G401.6 (cell line): ENCODE results near the gene MGMT.

Experiments
- FAIRE-seq: peaks from 2 replicates; lab custom pipeline; 2012; peaks lifted over from hg19 to GRCh38; lab: Jason Lieb, UNC

MGMT gene

DNA sequence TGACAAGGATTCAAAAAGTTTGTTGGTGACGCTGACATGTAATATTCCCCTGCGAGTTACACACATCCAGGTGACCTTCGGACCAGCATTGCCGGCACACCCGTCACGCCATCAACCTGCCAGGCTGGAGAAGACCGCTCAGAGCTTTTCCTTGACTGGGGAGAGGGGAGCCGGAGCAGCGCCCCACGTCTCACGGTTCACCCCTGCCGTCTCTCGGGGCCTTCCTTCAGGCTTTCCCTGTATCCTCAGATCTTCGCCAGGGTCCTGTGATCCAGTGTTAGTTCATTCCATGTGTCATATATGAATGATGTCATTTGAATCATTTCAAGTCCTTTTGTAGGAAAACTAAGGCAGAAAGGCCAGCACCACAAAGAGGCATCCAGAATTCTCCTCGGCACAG lies 127.8 kb downstream of the MGMT start:
- no peak for FAIRE-seq

DNA sequence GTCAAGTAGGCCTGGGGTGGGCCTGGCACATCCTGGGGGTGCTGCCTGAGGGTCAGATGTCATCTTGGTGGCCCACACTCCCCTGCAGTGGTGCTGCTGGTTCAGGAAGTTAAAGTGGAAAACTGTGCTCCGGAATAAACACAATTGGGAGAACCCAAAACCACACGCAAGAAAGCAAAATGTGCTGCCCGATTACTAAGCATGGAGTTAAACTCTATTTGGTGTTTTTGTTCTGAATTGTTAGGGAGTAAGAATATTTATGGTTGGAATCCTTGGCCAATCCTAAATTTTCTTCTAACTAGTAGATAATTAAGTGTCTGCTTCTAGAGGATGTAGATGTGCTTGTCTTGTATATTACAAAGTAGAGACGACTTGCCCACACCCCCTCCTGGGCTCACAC lies 131.4 kb downstream of the MGMT start:
- no peak for FAIRE-seq

DNA sequence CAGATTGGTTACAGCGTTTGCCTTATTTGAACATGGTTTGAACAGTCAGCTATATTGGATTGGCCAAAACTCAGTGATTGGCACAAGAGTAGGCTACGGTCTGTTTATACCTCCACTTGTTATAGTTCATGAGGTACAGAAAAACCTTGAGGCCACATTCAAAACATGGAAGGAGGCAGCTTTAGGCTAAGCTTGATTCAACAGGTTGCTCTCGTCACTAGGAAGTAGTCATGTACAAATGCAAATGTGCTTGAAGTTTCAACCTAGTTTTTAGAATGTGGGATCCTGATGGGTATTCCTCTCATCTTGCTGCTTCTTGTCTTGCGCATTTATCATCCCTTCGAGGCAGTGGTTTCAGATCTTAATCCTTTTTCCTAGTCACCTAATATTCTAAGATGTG lies 132.1 kb downstream of the MGMT start:
- FAIRE-seq = no peak

DNA sequence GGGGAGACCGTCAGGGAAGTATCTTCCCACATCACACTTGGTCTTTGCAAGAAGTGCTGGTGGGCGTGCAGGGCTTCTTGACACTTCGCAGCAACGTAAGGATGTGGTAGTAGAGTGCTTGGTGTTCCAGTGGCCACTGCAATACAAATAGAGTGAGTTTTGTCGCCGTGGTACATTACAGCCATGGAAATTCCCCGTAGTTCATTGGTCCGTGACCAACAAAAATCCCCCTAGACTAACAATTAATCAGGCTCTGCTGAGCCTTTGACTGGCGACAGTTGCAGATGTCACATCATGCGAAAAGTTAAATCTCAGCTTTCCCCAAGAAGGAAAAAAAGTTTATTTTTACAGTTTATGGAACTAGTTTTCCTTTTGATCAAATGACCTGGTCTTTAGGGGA lies 134.7 kb downstream of the MGMT start:
- no peak for FAIRE-seq

DNA sequence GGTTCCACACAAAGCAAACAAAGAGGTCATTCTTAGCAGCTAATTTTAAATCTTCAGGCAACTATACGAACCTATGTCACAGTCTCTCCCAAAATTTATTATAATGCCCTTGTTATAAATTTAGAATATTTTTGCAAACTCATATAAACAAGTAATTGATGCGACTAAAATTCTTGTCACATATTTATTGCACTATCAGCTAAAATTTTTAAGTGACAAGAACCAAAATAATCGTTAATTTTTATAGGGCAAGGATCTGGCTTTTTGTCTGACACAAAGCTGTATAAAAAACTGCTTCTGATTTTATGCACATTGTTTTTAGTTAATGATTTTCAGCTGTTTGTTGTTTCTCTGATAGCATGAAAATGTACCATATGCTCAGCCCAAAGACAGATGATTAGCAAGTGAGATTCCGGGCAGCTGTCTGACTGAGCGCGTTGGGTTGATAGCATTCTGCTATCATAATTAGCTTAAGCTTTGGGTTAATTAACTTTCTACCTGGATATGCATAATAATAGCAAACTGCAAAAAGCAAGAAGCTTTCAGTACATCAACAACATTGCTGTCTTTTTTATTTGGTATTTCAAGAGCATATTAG lies 136.0 kb downstream of the MGMT start:
- FAIRE-seq = no peak

DNA sequence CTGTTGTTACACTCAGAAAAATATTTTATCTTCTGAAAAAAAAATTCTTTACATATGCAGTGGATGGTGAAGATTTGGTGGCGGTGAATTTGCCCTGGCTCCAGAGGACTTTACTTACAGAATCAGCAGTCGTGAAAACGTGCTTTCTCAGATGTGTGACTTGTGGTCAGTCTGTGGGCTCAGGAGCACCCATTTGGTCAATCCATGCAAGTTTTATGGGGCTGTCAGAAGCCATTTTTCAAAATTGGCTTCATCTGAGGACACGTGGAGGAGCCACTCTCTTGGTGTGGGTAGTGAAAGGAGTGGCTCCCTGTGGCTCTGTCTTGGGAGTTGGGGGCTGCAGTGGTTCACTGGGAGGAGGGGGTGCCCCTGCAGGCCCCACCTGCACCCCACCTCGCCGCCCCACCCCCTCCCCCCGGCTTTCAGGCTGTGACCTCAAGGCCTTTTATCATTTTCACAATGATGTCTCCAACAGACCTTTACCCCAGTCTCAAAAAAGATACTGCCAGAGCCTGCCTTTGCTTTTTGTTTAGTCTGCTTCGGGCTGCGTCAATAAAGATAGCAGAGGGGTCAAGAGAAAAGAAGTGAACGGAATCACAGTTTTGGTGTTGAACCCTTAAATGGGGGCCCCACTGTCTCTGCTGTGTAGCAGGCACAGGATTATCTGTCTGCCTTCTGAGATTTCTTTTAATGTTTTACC lies 137.4 kb downstream of the MGMT start:
- no peak for FAIRE-seq

DNA sequence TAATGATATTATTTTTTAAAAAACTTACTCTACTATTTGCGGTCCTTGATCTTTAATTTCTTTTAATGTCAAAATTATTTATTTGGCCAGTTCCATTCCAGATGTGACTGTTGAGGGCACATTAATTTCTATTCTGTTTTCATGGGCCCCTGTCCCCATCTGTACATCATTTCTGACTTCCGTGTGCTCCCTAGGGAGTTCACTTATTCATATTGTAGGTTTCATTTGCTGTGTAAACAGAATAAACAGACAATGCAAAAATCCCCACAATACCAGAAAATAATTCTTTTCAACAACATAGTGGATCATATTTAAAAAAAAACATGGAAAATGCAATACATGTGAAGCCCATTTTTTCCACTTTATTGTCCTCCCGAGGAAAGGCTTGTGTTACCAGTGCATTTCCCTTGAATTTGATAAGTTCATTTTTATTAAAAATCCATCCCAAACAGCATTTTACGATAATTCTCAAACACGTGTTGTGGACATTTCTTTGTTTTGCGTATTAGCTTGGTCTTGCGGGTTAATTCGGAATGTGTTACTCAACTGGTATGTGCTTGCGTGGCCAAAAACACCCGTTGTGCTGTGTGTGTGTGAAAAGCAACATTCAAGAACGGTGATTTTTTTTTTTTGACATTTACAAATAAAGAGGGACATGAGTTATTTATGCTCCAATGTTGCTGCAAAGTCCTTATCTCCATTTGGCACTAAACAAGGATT lies 138.4 kb downstream of the MGMT start:
- no peak for FAIRE-seq

DNA sequence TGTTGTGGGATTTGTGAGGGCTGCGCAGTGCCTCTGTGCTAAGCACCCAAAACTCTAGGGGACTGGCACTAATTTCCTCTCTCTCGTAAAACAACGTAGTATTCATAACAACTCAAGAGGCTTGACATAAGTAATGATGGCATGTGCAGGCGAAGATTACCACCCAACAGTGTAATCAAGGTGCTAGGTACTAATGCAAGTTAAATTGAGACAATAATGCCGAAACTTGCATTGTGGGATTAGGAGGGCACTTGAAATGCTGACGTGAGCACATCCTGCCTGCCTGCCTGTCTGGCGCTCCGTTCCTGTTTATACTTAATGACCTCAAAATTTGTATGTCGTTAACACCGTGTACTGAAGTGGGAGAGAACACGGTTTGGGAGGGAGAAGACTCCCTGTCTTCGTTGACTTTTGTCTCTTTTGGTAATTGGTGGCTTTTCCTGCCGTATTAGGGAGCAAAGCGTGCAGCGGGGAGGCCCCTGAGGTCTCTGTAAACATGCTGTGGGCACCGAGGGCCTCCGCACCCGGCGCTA lies 139.0 kb downstream of the MGMT start:
- no peak for FAIRE-seq

DNA sequence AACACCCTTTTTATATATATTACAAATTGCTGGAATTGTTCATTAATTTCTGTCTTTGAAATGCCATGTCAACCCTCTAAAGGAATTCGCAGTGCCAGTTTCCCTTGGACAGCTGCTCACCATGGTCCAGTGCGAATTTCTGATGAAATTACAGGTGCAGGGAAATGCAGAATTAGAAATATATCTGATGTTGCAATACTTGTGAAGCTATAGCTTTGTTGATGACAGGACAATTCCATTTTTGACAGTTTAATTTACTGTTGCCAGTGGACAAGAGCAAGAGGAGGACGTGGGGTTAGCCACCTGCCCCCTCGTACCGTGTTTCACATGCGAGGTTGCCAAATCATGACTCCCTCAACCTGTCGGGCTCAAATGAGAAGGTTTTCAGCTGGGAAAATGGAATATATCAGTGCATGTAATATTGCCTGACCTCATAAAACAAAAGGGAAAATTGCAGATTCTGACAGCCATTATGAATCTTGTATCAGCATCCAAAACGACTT lies 140.6 kb downstream of the MGMT start:
- FAIRE-seq = no peak

DNA sequence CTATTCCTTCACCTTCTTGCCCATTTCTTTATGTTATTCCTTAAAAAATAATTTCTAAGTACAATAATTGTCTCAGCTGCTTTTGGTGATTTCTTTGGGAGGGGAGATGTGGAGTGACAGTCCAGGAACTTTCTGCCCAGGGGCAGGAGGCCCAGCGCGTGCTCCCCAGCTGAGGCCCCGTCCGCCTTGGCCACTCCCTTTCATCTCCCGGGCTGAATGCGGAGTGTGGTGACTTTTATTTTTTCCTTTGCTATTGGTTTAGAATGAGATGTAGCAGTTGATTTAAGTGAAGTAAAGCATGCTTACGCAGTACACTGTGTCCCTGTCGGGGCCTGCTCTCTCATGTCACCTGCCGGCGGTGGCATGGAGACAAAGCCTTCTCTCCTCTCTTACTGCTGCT lies 141.6 kb downstream of the MGMT start:
- no peak for FAIRE-seq

DNA sequence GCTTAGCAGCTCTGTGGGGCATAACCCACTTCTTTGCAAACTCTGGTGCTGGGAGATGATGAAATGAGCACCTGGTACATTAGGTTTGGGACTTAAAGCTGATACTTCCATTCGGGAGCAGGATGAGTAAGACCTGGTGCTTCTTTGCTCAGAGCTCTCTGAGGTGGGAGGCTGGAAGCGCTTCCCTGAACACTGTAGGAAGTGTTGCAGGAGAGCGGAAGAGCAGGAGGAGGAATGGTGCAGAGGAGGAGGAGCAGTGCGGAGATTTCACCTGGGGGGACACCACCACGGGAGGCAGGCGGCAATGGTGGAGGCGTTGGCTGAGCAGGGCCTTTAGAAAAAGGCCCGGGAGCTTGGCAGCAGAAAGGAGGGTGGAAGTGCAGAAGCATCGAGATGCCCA lies 142.5 kb downstream of the MGMT start:
- no peak for FAIRE-seq

DNA sequence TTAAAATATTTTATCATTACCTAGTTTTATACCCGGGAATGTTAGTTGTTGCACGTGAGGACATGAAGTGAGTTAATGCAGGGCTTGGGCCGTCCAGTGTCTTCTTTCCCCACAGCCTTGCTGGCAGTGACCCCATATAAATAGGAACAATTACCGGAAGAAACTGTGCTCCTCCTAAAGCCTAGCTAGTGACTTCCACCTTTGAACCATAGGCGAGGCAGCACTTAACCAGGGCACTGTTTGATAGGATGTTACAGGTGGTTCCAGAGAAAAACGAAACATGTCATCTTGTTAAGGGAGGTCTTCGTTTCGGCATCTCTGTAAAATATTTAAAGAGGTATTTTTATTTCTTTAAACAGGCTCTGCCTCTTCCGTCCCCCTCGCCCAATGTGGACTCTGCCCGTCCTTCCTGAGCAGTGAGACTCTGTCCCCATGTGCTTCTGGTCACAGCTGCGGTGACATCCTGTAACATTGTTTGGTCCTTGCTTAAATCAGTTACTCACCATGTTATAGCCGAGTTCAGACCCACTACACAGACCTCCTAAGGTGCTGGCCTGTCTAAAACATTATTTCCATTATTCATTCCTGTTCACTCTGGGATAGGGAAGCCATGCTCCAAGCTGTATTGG lies 145.6 kb downstream of the MGMT start:
- FAIRE-seq = no peak

DNA sequence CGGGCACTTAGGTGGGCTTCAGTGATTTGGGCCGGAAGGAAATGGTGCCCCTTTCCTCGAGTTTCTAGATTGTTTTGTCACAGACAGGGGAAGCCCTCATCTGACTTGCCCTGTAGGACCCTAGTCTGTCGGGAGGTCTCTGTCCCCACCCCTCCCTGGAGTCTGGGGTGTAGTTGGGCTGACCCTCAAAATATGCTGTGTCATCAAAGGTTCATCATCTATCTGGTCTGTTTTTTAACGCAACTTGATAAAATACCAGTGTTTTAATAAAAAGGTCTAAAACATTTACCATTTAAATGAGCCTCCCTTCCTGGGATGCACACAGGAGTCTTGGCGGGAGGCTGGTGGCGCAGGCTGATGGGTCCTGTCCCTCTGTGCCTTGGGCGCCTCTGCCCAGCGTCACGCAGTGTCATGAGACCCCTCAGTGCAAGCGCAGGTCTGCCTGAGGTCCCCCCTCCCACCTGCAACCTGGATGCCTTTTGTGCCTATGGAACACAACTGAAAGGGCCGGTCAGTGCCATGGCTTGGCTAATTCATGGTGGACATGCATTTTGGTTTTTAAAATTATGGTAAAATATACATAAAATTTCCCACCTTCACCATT lies 146.4 kb downstream of the MGMT start:
- FAIRE-seq = no peak

DNA sequence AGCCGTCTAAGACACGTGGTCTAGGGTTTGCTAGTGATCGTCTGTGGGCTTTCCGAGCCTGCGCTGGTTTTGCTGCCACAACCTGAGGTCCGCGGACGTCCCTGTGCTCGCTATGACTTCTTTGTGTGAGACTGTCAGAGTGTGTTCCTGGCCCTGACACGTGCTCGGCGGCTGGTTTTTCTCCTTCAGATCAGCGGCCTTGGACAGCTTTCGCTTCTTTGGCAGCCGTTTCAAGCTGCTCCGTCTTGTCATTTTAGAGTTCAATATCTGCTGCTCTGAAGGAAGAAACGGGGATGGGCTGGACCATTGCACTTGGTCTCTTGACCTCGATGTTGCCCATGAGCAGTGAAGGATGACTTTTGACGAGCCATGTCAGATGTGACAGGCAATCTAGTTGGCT lies 147.3 kb downstream of the MGMT start:
- no peak for FAIRE-seq

DNA sequence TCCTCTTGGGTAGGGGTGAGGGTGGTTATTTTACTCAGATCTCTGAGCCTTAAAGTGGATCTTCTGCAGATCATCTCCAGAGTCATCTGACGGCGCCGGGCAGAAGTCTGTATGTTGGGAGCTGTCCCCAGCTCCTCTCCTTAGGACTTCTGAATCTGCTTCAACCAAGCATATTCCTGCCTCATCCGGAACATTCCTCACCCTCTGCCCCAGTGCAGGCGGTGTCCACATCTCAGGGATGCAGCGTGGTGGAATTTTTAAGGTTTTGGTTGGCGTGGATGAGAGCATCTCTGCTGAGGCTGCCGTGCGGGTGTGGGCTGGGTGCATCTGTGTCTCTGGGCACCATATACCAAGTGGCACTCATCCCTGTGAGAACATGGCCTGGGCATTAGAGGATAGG lies 148.3 kb downstream of the MGMT start:
- no peak for FAIRE-seq

DNA sequence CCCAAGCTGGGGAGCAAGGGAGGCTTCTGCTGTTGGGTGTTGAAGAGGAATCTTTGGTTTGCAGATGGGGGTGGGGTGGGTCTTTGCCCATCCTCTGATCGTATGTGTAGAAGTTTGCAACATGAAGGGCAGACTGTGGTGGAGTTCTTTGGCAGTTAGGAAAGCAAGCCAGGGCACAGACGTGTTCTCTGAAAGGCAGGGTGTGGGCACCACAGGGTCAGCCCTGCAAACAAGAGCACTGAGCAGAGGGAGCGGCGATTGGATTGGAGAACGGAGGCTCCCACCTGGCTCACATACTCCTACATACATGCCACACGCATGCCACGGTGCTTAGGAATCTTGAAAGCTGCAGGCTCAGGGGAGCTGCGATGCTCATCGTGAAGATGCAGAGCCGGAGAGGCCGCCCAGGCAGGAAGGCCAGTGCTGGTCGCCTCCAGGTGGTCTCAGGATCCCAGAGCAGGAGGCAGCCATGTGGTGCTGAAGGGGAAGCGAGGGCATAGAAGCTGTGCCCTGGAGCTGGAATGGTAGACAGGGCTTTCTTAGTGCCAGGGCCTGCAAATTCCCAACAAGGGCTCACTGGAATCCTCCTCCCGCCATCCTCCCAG lies 149.0 kb downstream of the MGMT start:
- no peak for FAIRE-seq

DNA sequence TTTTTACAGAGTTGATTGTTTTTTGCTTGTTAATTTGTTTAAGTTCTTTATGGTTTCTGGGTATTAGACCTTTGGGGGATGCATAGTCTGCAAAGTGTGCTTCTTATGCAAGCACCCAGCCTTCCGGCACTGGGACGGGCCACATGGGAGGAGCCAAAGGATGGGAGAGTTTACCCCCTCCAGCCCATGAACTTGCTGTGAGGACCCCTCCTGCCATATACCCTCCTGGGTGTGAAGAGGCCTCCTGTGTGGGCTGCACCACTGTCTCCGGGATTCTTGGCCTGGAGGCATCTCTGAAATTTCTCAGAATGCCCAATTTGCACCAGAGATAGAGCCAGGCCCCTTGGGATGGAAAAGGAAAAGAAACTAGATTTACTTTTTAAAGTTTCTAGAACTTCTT lies 150.7 kb downstream of the MGMT start:
- FAIRE-seq = no peak

DNA sequence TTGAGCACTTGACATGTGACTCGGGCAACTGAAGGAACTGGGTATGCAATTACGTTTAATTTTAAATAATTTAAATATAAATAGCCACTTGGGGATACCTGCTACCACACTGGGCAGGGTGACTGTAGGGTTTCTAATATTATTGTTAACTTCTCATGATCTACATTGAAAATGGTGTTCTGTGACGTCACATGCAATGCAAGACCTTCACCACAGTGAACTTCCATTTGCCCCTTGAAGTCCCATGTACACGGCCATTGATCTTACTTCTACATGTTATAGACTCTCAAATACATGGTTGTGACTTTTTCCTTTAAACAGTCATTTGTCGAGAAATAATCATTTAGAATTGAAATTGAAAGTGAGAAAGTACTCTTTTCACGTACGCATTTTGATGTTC lies 154.0 kb downstream of the MGMT start:
- no peak for FAIRE-seq

DNA sequence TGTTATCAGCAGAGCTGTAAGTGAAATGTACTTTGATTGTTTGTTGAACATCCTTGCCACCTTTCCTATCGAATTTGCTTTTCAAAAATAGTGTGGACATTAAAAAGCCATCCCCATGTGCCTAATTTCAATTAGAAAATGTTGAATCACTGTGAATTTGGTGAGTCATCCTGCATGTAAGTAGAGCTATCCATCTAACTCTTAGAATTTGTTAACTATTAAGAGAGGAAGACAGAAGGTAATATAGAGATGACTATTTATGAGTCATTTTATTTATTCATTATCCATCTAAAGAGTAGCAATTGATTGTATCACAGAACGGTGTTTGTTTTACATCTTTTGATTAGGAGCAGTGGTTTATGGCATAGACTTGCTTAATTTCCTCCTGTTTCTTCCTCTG lies 154.7 kb downstream of the MGMT start:
- no peak for FAIRE-seq

DNA sequence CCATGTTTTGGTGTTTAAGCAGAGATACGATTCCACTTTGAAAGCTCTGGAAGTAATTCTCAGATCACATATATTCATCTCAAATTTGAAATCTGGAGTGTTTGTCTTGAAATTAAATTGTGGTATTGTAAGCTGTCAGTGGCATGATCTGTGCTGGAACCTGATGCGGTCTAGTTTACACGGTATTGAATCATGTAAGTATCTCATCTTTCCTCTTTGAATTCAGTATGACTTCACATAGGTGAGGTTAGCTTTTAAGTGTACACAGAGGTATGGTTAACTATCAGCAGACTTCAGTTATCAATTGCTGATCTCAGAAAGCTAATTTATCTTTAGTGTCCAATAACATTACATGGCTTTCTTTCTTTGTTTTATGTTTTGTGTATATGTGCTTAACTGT lies 155.2 kb downstream of the MGMT start:
- FAIRE-seq = no peak

DNA sequence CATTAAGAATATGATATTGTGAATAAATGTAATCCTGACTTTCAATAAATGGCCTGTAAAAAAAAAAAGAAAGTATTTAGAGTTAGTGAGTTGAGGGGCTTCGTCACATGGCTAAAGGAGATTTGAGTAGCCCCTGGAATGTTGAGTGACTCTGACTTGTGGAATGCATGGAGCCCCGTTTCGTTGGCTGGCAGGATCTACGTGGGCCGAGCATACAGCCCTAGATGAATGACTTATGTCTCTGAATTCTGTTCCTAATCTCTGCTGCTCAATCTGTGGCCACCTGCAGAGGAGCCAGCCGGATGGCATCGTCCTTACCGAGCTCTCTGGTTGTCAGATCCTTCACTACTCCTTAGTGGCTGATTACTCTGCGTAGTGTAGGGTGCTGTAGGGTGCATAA lies 155.7 kb downstream of the MGMT start:
- no peak for FAIRE-seq

DNA sequence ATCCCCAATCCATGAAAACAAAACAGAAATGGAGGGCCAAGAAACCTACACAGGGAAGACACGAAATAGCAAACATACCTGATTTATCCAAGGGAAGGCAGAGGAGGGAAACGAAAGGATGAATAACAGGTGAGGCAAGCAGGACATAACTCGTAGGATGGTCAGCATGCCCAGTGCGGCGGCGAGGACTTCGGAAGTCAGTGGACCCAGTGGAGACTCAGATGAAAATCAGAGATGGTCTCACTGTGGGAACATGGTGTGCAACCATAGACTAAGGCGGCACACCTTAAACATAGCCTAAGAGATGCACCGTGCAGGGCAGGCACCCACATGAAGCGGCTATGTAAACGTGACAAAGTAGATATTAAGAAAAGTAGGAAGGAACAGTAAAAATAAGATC lies 157.5 kb downstream of the MGMT start:
- FAIRE-seq = no peak
